ENCODE results near the gene ZNF44. TPM values are rescaled to one million over a fixed set of nuclear protein-coding genes. Genes with fewer than 3 reads are reported as not detected.
"Not testable (repeated sequence)": the region's sequence is repeated elsewhere in the genome, so short reads cannot be mapped to it uniquely, and the experiment has no call there.

Gene ZNF44
- total RNA-seq (12.5 TPM), polyA plus RNA-seq (ENCODE audit: insufficient read depth in 1 of 8, insufficient read length in 8 of 8, low replicate concordance in 1 of 8) (10 to 100 TPM in 1 of 8 donors, 1 to 10 TPM in 7; 6.7 to 12.2 (median 7.8) TPM)
- long read RNA-seq, donor 1: 0 reads
- long read RNA-seq, donor 2: 0 reads
- long read RNA-seq, donor 3: 0 reads
- long read RNA-seq, donor 4, partial matches to known transcripts: 0 of 1 reads
- long read RNA-seq, donor 4, other reads (novel, unspliced or antisense): 0 of 1 reads
- long read RNA-seq, donor 5: 0 reads
- long read RNA-seq, donor 6, partial matches to known transcripts: 0 of 1 reads
- long read RNA-seq, donor 6, other reads (novel, unspliced or antisense): 0 of 1 reads
- long read RNA-seq, donor 7, partial matches to known transcripts: 0 of 1 reads
- long read RNA-seq, donor 7, other reads (novel, unspliced or antisense): 0 of 1 reads
- long read RNA-seq, donor 8: 0 reads
- long read RNA-seq, donor 9: 0 reads
- long read RNA-seq, donor 10, partial matches to known transcripts: 0 of 2 reads
- long read RNA-seq, donor 10, other reads (novel, unspliced or antisense): 0 of 2 reads
- long read RNA-seq, donor 11, partial matches to known transcripts: 0 of 2 reads
- long read RNA-seq, donor 11, other reads (novel, unspliced or antisense): 0 of 2 reads

DNA sequence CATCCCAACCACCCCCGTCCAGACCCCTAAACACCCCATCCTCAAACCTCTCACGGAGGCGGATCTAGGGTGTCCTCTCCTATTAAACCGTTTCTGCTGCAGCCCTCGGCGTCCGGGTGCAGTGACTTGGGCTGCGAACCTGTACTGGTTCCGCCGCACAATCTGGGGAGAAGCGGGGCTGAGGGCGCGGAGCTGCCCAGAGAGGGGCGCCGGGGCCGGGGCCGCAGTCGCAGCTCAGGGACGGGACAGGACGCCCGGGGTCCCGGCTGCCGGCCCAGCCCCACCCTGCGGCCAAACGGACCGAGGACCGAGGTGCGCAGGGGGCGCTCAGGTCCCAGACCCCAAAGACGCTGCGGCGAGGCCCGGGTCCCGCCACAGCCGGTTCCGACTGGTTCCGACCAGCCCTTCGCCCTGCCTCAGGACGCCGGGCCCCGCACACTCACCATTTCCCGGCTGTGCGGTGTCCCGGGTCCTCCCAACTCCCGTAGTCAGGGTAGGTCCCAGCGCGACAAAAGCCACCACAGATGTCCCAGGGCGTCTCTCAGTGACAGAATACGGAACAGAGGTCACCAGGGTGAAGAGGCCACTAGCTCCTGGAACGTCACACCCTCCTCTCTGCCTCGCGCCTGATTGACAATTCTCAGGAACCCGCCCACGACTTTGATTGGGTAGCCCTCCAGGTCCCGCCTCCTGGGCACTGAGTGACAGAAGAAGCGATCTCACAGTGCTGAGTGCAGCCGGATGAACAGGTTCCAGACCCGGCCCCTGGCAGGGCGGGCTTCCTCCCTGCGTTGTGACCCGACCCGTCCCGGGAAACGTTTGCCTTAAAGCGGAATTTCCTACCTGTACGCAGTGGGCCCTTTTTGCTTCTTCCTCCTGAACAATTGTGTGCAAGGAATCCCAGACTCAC, at the start of gene ZNF44:
Gene ZNF44, minus strand, starts transcription at position 635 of the 910 bp plus-strand sequence. Its CDS starts 189 bp downstream, at position 446.
- peak; percentile 99 for DNase-seq
- H3K9me3 ChIP-seq (replicated peaks; ENCODE audit: control insufficient read depth, low read depth, low read length): no peaks in the 10 kb centered on the region

DNA sequence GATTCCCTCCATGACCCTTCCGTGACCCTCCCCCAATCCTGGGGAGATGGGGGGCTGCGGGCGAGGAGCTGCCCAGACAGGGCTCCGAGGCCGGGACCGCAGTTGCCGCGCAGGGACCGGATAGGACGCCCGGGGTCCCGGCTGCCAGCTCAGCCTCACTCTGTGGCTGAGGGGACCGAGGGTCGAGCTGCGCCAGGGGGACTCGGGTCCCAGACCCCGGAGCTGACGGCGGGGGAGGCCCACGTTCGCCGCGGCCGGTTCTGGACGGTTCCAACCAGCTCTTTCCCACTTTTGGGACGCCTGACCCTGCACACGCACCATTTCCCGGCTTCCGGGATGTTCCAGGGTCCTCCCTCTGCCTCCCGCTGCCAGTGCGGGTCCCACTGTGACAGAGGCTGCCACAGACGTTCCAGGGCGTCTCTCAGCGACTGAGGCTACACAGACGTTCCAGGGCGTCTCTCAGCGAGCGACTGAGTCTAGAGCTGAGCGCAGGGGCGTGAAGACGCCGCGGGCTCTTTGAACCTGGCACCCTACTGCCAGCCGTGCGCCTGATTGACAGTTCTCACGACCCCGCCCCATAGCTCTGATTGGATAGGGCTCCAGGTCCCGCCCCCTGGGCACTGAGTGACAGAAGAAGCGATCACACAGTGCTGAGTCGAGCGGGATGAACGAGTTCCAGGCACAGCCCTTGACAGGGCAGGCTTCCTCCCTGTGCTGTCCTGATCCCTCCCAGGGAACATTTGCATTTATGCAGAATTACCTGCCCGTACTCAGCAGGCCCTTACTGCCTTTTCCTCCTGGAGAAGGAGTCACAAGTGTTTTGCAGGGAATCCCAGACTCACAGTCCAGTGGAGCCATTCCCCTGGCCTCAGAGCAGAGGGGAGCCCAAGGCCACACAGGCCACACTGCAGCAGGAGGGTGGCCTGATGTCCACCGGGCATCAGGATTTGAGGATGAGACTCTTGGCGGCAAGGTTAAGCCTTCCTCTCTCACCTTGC, 38.8 kb upstream of the ZNF44 start, which contains the start of gene ZNF563:
Gene ZNF563, minus strand, starts transcription at position 472 of the 998 bp plus-strand sequence. Its CDS starts 151 bp downstream, at position 321.
- under 1% methylated on average over 50 of the region's 55 CpGs for WGBS (ENCODE audit: insufficient coverage)
- Histone ChIP-seq H3K27ac (ENCODE audit: low read length) (peak within 1 kb of the TSS; percentile 85), H3K4me1 (ENCODE audit: control insufficient read depth, insufficient read depth, low read length) (peaks cover 14% of the 10 kb centered on the region)

More for the DNA sequence above, at the start of gene ZNF44:
- under 1% methylated on average over 64 of the region's 66 CpGs for WGBS (ENCODE audit: insufficient coverage)
- H3K27ac ChIP-seq (ENCODE audit: low read length): peak within 1 kb of the TSS; percentile 95
- H3K36me3 ChIP-seq (ENCODE audit: control insufficient read depth, insufficient read depth, low read length): peaks cover 3% of the 10 kb centered on the region
- no peaks in the 10 kb centered on the region for H3K27me3 ChIP-seq (ENCODE audit: control insufficient read depth, insufficient read depth, low read length)
- H3K4me1 ChIP-seq (ENCODE audit: control insufficient read depth, insufficient read depth, low read length): peaks cover 9% of the 10 kb centered on the region
- peak within 1 kb of the TSS; percentile 97 for H3K4me3 ChIP-seq (ENCODE audit: low read length)

DNA sequence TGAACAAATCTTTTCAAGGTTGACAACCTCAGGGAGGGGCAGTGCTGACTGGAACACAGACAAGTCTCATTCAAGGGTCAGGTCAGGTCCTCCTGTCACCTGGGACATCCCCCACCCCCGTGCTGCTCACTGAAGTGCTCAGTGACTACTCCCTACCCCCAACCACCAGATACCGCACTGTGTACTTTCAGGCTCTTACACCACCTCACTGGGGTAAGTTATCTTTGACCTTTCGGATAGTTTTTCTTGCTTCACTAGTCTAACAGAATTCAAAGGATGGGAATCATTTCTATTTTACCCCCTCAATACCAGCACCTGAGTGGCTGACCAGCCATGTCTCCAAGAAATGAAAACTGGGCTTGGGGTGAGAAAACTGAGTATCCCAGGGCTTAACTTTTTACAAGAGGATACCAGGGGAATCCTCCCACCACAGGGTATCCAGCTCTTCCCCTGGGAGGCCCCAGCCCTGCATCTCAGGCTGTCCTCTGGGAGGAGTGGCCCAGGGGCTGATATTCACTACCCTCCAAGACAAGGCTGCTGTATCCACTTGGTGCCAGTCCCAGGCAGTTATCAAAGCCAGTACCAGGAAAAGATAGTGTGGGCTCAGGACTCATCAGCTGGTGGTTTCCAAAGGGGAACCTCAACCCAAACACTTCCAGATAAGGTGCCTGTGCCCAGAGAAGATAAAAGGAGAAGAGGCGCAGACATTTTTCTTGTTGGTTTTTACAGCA, 36.7 kb upstream of the ZNF44 start:
- no peaks in the 10 kb centered on the region for H3K9me3 ChIP-seq (replicated peaks; ENCODE audit: control insufficient read depth, low read depth, low read length)
- no peak overlapping the region for H3K4me3 ChIP-seq (ENCODE audit: low read length)
- WGBS (ENCODE audit: insufficient coverage): 13% methylated on average over 1 of the region's 4 CpGs
- H3K27me3 ChIP-seq (ENCODE audit: control insufficient read depth, insufficient read depth, low read length): no peaks in the 10 kb centered on the region
- H3K27ac ChIP-seq (ENCODE audit: low read length): no peak overlapping the region
- peaks cover 14% of the 10 kb centered on the region for H3K4me1 ChIP-seq (ENCODE audit: control insufficient read depth, insufficient read depth, low read length)
- no peak for DNase-seq
- H3K36me3 ChIP-seq (ENCODE audit: control insufficient read depth, insufficient read depth, low read length): no peaks in the 10 kb centered on the region

More for the DNA sequence above, 38.8 kb upstream of the ZNF44 start, which contains the start of gene ZNF563:
- H3K9me3 ChIP-seq (replicated peaks; ENCODE audit: control insufficient read depth, low read depth, low read length): no peaks in the 10 kb centered on the region
- H3K27me3 ChIP-seq (ENCODE audit: control insufficient read depth, insufficient read depth, low read length): no peaks in the 10 kb centered on the region
- peak within 1 kb of the TSS; percentile 97 for H3K4me3 ChIP-seq (ENCODE audit: low read length)
- no peaks in the 10 kb centered on the region for H3K36me3 ChIP-seq (ENCODE audit: control insufficient read depth, insufficient read depth, low read length)
- DNase-seq: peak; percentile 98

DNA sequence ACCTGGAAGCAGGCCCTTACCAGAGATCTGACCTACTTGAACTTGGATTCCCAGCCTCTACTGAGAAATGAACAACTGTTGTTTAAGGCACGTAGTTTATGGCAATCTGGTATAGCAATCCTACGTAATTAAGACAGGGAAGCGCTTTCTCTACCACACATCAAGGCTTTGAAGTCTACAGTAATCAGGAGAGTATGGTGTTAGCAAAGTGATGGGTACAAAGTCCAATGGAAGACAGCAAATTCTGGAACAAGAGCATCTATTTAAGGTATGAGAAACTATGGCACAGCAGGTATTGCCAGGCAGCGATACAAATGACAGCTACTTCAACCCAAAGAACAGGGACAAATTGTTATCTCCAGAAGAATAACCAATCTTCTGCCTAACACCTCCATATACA, 35.7 kb upstream of the ZNF44 start:
- Histone ChIP-seq H3K4me3 (ENCODE audit: low read length) (no peak overlapping the region), H3K27me3 (ENCODE audit: control insufficient read depth, insufficient read depth, low read length) (no peaks in the 10 kb centered on the region), H3K27ac (ENCODE audit: low read length) (no peak overlapping the region), H3K4me1 (ENCODE audit: control insufficient read depth, insufficient read depth, low read length) (peaks cover 14% of the 10 kb centered on the region), H3K9me3 (replicated peaks; ENCODE audit: control insufficient read depth, low read depth, low read length) (no peaks in the 10 kb centered on the region), H3K36me3 (ENCODE audit: control insufficient read depth, insufficient read depth, low read length) (no peaks in the 10 kb centered on the region)
- DNase-seq: no peak
- 100% methylated on average over 1 of the region's 4 CpGs for WGBS (ENCODE audit: insufficient coverage)

DNA sequence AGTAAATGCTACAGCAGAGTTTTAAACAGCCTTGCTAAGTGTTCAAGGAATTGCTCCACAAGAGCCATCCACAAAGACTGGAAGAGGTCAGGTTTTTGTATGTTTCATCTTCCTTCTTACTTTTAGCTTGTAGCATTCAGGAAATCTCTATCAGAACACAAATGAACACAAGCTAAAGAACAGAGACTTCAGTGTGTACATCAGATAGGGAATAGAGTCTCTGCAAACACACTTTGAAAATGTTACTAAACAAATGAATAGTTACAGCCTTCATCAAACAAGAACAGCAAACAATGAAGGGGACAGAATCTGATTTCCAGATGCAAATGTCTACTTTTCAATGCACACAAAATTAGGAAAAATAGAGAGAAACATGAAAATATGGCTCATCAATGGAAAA, 31.0 kb upstream of the ZNF44 start:
- H3K9me3 ChIP-seq (replicated peaks; ENCODE audit: control insufficient read depth, low read depth, low read length): peaks cover 5% of the 10 kb centered on the region
- no peak overlapping the region for H3K4me3 ChIP-seq (ENCODE audit: low read length)
- no peak for DNase-seq
- H3K27ac ChIP-seq (ENCODE audit: low read length): no peak overlapping the region
- peaks cover 5% of the 10 kb centered on the region for H3K36me3 ChIP-seq (ENCODE audit: control insufficient read depth, insufficient read depth, low read length)
- no peaks in the 10 kb centered on the region for H3K4me1 ChIP-seq (ENCODE audit: control insufficient read depth, insufficient read depth, low read length)
- H3K27me3 ChIP-seq (ENCODE audit: control insufficient read depth, insufficient read depth, low read length): no peaks in the 10 kb centered on the region

DNA sequence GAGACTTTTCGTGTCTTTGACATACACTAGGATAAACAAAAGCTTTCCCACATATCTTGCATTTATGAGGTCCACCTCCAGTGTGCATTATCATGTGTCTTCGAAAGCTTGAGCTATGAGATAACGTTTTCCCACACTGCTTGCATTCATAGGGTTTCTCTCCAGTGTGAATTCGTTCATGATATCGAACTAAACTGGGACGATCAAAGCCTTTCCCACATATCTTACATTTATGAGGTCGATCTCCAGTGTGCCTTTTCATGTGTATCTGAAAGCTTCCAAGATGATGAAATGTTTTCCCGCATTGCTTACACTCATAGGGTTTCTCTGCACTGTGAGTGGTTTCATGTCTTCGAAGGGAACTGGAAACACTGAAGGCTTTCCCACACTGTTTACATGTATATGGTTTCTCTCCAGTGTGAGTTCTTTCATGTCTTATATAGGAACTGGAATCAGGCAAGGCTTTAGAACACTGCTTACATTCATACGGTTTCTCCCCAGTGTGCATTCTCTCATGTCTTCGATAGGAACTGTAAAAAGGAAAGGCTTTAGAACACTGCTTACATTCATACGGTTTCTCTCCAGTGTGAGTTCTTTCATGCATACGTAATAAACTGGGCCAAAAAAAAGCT, 24.2 kb upstream of the ZNF44 start:
- H3K9me3 ChIP-seq (replicated peaks; ENCODE audit: control insufficient read depth, low read depth, low read length): peaks cover 9% of the 10 kb centered on the region
- H3K36me3 ChIP-seq (ENCODE audit: control insufficient read depth, insufficient read depth, low read length): peaks cover 24% of the 10 kb centered on the region

DNA sequence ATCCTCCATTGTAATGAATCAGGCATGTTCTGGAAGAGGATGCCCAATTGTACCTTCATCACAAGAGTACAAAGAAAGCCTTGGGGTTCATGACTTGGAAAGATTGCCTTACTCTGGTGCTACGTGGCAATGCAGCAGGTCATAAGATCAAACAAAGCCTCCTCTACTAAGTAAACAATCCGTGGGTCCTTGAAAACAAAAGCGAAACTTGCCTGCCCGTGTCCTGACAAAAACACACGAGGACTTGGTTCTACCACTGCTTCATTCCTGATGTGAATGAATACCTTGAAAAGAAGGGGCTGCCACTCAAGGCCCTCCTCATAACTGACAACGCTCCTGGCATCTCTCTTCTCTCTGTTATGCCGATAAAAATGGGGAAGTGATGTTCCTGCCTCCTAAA, 19.9 kb upstream of the ZNF44 start:
- no peaks in the 10 kb centered on the region for H3K4me1 ChIP-seq (ENCODE audit: control insufficient read depth, insufficient read depth, low read length)
- H3K4me3 ChIP-seq (ENCODE audit: low read length): no peak overlapping the region
- no peak overlapping the region for H3K27ac ChIP-seq (ENCODE audit: low read length)
- H3K27me3 ChIP-seq (ENCODE audit: control insufficient read depth, insufficient read depth, low read length): no peaks in the 10 kb centered on the region
- peaks cover 10% of the 10 kb centered on the region for H3K36me3 ChIP-seq (ENCODE audit: control insufficient read depth, insufficient read depth, low read length)
- no peak for DNase-seq
- H3K9me3 ChIP-seq (replicated peaks; ENCODE audit: control insufficient read depth, low read depth, low read length): peaks cover 4% of the 10 kb centered on the region
- WGBS (ENCODE audit: insufficient coverage): no CpG with 5 or more reads among the region's 7 CpGs

More for the DNA sequence above, 24.2 kb upstream of the ZNF44 start:
- Histone ChIP-seq H3K27ac (ENCODE audit: low read length) (no peak overlapping the region), H3K4me3 (ENCODE audit: low read length) (no peak overlapping the region), H3K27me3 (ENCODE audit: control insufficient read depth, insufficient read depth, low read length) (no peaks in the 10 kb centered on the region), H3K4me1 (ENCODE audit: control insufficient read depth, insufficient read depth, low read length) (no peaks in the 10 kb centered on the region)
- no peak for DNase-seq
- WGBS (ENCODE audit: insufficient coverage): 98% methylated on average over 10 of the region's 13 CpGs

DNA sequence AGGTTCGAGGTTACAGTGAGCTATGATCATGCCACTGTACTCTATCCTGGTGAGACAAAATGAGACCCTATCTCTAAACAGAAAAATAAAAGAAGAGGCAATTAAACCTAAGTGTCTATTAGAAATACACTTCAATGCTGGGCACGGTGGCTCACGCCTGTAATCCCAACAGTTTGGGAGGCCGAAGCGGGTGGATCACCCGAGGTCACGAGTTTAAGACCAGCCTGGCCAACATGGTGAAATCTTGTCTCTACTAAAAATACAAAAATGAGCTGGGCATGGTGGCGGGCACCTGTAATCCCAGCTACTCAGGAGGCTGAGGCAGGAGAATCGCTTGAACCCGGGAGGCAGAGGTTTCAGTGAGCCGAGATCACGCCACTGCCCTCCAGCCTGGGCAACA, 14.2 kb upstream of the ZNF44 start:
- not testable (repeated sequence) for DNase-seq; H3K27ac ChIP-seq (ENCODE audit: low read length)
- 100% methylated on average over 1 of the region's 12 CpGs for WGBS (ENCODE audit: insufficient coverage)

More for the DNA sequence above, 14.2 kb upstream of the ZNF44 start:
- not testable (repeated sequence) for H3K9me3 ChIP-seq (replicated peaks; ENCODE audit: control insufficient read depth, low read depth, low read length); H3K36me3 ChIP-seq (ENCODE audit: control insufficient read depth, insufficient read depth, low read length); H3K27me3 ChIP-seq (ENCODE audit: control insufficient read depth, insufficient read depth, low read length); H3K4me1 ChIP-seq (ENCODE audit: control insufficient read depth, insufficient read depth, low read length); H3K4me3 ChIP-seq (ENCODE audit: low read length)
